SK-N-SH (cell line): ENCODE data around the gene MCF2L. TPM values are rescaled to one million over a fixed set of nuclear protein-coding genes. Genes with fewer than 3 reads are reported as not detected.

ENCODE experiments used
- CTCF ChIA-PET: fragments of 300-600, 350-600 bp; formaldehyde crosslinking; extraction: SDS; loops from one replicate; lab custom pipeline; 2021; lab: Yijun Ruan, JAX
- POLR2A ChIA-PET: fragments of 350-600 bp; sonication (Branson Sonifier 250); formaldehyde crosslinking; extraction: SDS; loops from one replicate; lab custom pipeline; 2020; ENCODE audit warnings: antibody characterized with exemption, inconsistent platforms; lab: Yijun Ruan, JAX
- DNase-seq: peaks from one replicate; pipeline ENCODE4 v3.0.0; 2012
- H2AFZ ChIP-seq: fragments of 200-600 bp; sonication (generic); 2 replicates; pipeline ENCODE4 v1.8.1; 2016; ENCODE audit warnings: antibody characterized with exemption, mild to moderate bottlenecking, low read depth
- H3F3A ChIP-seq: fragments of 200-600 bp; sonication (generic); replicated peaks from 2 replicates; pipeline ENCODE3; 2016; ENCODE audit warnings: antibody characterized with exemption, mild to moderate bottlenecking; ENCODE audit not compliant: insufficient read depth
- H3K27ac ChIP-seq, 2 experiments: fragments of 200-500 bp in 1 of 2; fragments of 200-600 bp in 1 of 2; sonication (Bioruptor generic) in 1 of 2; sonication (generic), shearing (Covaris generic) in 1 of 2; 2 replicates each; pipeline versions ENCODE4 v1.5.1 to v1.6.1; 2014 to 2016; ENCODE audit warnings: low read depth in 2 of 2, inconsistent platforms in 1 of 2, low read length in 1 of 2, mild to moderate bottlenecking in 1 of 2, mixed read lengths in 1 of 2
- H3K27me3 ChIP-seq: fragments of 200-600 bp; sonication (generic), shearing (Covaris generic); 2 replicates; pipeline ENCODE4 v1.6.1; 2016; ENCODE audit warnings: mixed run types; ENCODE audit not compliant: insufficient read depth
- H3K36me3 ChIP-seq, 2 experiments: fragments of 200-500 bp in 1 of 2; fragments of 200-600 bp in 1 of 2; sonication (Bioruptor generic) in 1 of 2; sonication (generic) in 1 of 2; replicated peaks in 1 of 2; 2 replicates each; pipeline versions ENCODE3 to v1.5.1; 2014 to 2016; ENCODE audit warnings: low read length in 1 of 2, mild to moderate bottlenecking in 1 of 2; ENCODE audit not compliant: insufficient read depth in 2 of 2, control insufficient read depth in 1 of 2
- H3K4me1 ChIP-seq, 2 experiments: fragments of 200-500 bp in 1 of 2; fragments of 200-600 bp in 1 of 2; sonication (Bioruptor generic) in 1 of 2; sonication (generic), shearing (Covaris generic) in 1 of 2; 2 replicates each; pipeline versions ENCODE4 v1.5.1 to v1.6.1; 2014 to 2016; ENCODE audit warnings: low read depth in 1 of 2, low read length in 1 of 2, mixed run types in 1 of 2; ENCODE audit not compliant: insufficient read depth in 2 of 2, control insufficient read depth in 1 of 2
- H3K4me2 ChIP-seq: fragments of 200-600 bp; sonication (generic), shearing (Covaris generic); 2 replicates; pipeline ENCODE4 v1.6.1; 2017; ENCODE audit warnings: mixed run types
- H3K4me3 ChIP-seq, 2 experiments: fragments of 200-500 bp in 1 of 2; fragments of 200-600 bp in 1 of 2; sonication (Bioruptor generic) in 1 of 2; sonication (generic), shearing (Covaris generic) in 1 of 2; 2 replicates each; pipeline versions ENCODE4 v1.5.1 to v1.8.1; 2014 to 2016; ENCODE audit warnings: low read depth in 2 of 2, inconsistent platforms in 1 of 2, low read length in 1 of 2, mild to moderate bottlenecking in 1 of 2, mixed read lengths in 1 of 2, moderate library complexity in 1 of 2
- H3K79me2 ChIP-seq: fragments of 200-600 bp; sonication (generic); 2 replicates; pipeline ENCODE4 v1.8.1; 2017; ENCODE audit warnings: mild to moderate bottlenecking; ENCODE audit not compliant: insufficient read depth
- H3K9ac ChIP-seq: fragments of 200-600 bp; sonication (generic); 2 replicates; pipeline ENCODE4 v1.6.1; 2017; ENCODE audit warnings: mixed run types
- H3K9me2 ChIP-seq: fragments of 200-600 bp; sonication (generic); 2 replicates; pipeline ENCODE4 v1.6.1; 2017; ENCODE audit warnings: mixed run types
- H3K9me3 ChIP-seq: fragments of 200-600 bp; sonication (generic); 2 replicates; pipeline ENCODE4 v1.6.1; 2017; ENCODE audit warnings: mixed run types, mild to moderate bottlenecking, moderate library complexity
- H4K20me1 ChIP-seq: fragments of 200-600 bp; sonication (generic); 2 replicates; pipeline ENCODE4 v1.6.1; 2017; ENCODE audit warnings: mild to moderate bottlenecking, mixed run types; ENCODE audit not compliant: insufficient read depth
- EP300 ChIP-seq, 2 experiments: IDR thresholded peaks; 2 replicates each; pipeline versions ENCODE4 v1.4.0 to v1.6.1; 2012; ENCODE audit warnings: borderline replicate concordance in 1 of 2, low read depth in 1 of 2, low read length in 1 of 2
- EZH2phosphoT487 ChIP-seq: fragments of 200-600 bp; sonication (generic); IDR thresholded peaks from 2 replicates; pipeline ENCODE4 v1.6.1; 2017; ENCODE audit warnings: low read depth, mixed run types, mild to moderate bottlenecking, antibody characterized with exemption, moderate library complexity, borderline replicate concordance
- MEF2A ChIP-seq: IDR thresholded peaks from 2 replicates; pipeline ENCODE4 v1.4.0; 2012; ENCODE audit warnings: low read depth, borderline replicate concordance
- NRF1 ChIP-seq: IDR thresholded peaks from 2 replicates; pipeline ENCODE4 v1.6.1; 2012; ENCODE audit warnings: low read depth, mild to moderate bottlenecking, low read length
- RCOR1 ChIP-seq: fragments of 150-350 bp; IDR thresholded peaks from 2 replicates; pipeline ENCODE4 v1.6.1; 2017; ENCODE audit warnings: antibody characterized with exemption, low read length
- REST ChIP-seq: IDR thresholded peaks from 2 replicates; pipeline ENCODE4 v1.6.1; 2012; ENCODE audit warnings: mild to moderate bottlenecking, low read depth, low read length, moderate library complexity
- RXRA ChIP-seq: IDR thresholded peaks from 2 replicates; pipeline ENCODE4 v1.4.0; 2012; ENCODE audit warnings: low read depth, mild to moderate bottlenecking, borderline replicate concordance
- SMC3 ChIP-seq: IDR thresholded peaks from 2 replicates; pipeline ENCODE4 v1.6.1; 2012; ENCODE audit warnings: low read depth, low read length, improper control_type of control experiment
- TAF1 ChIP-seq: IDR thresholded peaks from 2 replicates; pipeline ENCODE4 v1.6.1; 2012; ENCODE audit warnings: low read depth, mild to moderate bottlenecking, low read length, moderate library complexity, borderline replicate concordance
- TEAD4 ChIP-seq: IDR thresholded peaks from 2 replicates; pipeline ENCODE4 v1.4.0; 2012; ENCODE audit warnings: mild to moderate bottlenecking, borderline replicate concordance; ENCODE audit not compliant: insufficient read depth
- USF1 ChIP-seq: IDR thresholded peaks from 2 replicates; pipeline ENCODE4 v1.4.0; 2012; ENCODE audit warnings: low read depth, borderline replicate concordance
- USF2 ChIP-seq: fragments of 150-350 bp; IDR thresholded peaks from 2 replicates; pipeline ENCODE4 v1.6.1; 2017; ENCODE audit warnings: antibody characterized with exemption, low read length, low read depth, borderline replicate concordance
- YY1 ChIP-seq: IDR thresholded peaks from 2 replicates; pipeline ENCODE4 v1.4.0; 2012; ENCODE audit warnings: low read depth, mild to moderate bottlenecking
- ZBTB33 ChIP-seq: IDR thresholded peaks from 2 replicates; pipeline ENCODE4 v1.4.0; 2012; ENCODE audit warnings: low read depth, borderline replicate concordance
- WGBS: methylation state at CpG from one replicate; pipeline ENCODE4 v1.1.6; 2017; ENCODE audit warnings: low lambda C conversion rate; 5-methylcytosine and 5-hydroxymethylcytosine counted together
- polyA plus RNA-seq, 3 experiments: library from polyadenylated mRNA; depleted of rRNA; stranded (reverse); fragments of >200 nt; gene quantifications; 2 replicates each; pipeline ENCODE4 v1.2.3, GENCODE V29; 2012

Gene MCF2L
- polyA plus RNA-seq, 1 of the 3 experiments (the other 2 are of a cell fraction) = 0.56 TPM

- TF ChIP-seq USF2 = no peak
- no peak for TF ChIP-seq SMC3
- no peak for TF ChIP-seq YY1
These were observed 14.3 kb upstream of the MCF2L start (continued) for GRCh38 chr13:112954488-112955270.

- CTCF ChIA-PET = interaction anchor here (0.9 to 4.8 kb wide), 5 partner anchors 13 to 74 kb away, joined by 3 to 30 read pairs (median 3); no protein-coding TSS in a partner anchor
- TF ChIP-seq RCOR1 (no peak), EZH2phosphoT487 (no peak), NRF1 (no peak), TAF1 (no peak), YY1 (no peak), ZBTB33 (no peak), MEF2A (no peak), RXRA (no peak), USF1 (no peak), TEAD4 (no peak), REST (no peak), EP300 (IDR thresholded peaks at IDR 0.05; ENCODE audit: borderline replicate concordance in 1 of 2, low read depth in 1 of 2, low read length in 1 of 2) (no peak)
- no peaks in the 10 kb centered on the region for H3F3A ChIP-seq
These were observed 13.6 kb upstream of the MCF2L start for GRCh38 chr13:112955271-112955937.

More at GRCh38 chr13:112955271-112955937, 13.6 kb upstream of the MCF2L start:
- H3K9ac ChIP-seq = no peak overlapping the region
- no peak for DNase-seq
- H3K36me3 ChIP-seq = no peaks in the 10 kb centered on the region
- H3K4me3 ChIP-seq = no peak overlapping the region
- no peaks in the 10 kb centered on the region for H3K4me1 ChIP-seq
- POLR2A ChIA-PET = no interaction called here
- no peak overlapping the region for H3K4me2 ChIP-seq
- no peaks in the 10 kb centered on the region for H3K9me2 ChIP-seq
- WGBS = 67% methylated on average over 11 of the region's 15 CpGs
- H3K27ac ChIP-seq = no peak overlapping the region
- no peaks in the 10 kb centered on the region for H4K20me1 ChIP-seq
- no peaks in the 10 kb centered on the region for H3K79me2 ChIP-seq
- H2AFZ ChIP-seq = no peak overlapping the region
- peaks cover 15% of the 10 kb centered on the region; the same call in 1 of the 2 replicates for H3K27me3 ChIP-seq
- H3K9me3 ChIP-seq = no peaks in the 10 kb centered on the region
